H9 (cell line): ENCODE data around the gene LGALS14. TPM values are rescaled to one million over a fixed set of nuclear protein-coding genes. Genes with fewer than 3 reads are reported as not detected.
A peak's percentile ranks its signal among the peaks of the same experiment; 100 is the strongest.

Experiments used
- DNase-seq: peaks from one replicate; pipeline ENCODE4 v3.0.0-alpha.2; 2017
- H2AFZ ChIP-seq: one replicate; pipeline ENCODE4 v1.6.1; 2013; ENCODE audit warnings: mild to moderate bottlenecking, low read length, control low read depth, moderate library complexity
- H2AK5ac ChIP-seq: 2 replicates; pipeline ENCODE4 v1.6.1; 2013; ENCODE audit warnings: low read length, control low read depth, mixed read lengths; ENCODE audit not compliant: insufficient read length
- H2BK120ac ChIP-seq: one replicate; pipeline ENCODE4 v1.6.1; 2013; ENCODE audit warnings: low read depth, mild to moderate bottlenecking, low read length, control low read depth, inconsistent platforms; ENCODE audit not compliant: poor library complexity, severe bottlenecking
- H2BK12ac ChIP-seq: 2 replicates; pipeline ENCODE4 v1.6.1; 2013; ENCODE audit warnings: low read length, control low read depth, mixed read lengths, low read depth; ENCODE audit not compliant: insufficient read length
- H2BK15ac ChIP-seq: 2 replicates; pipeline ENCODE4 v1.6.1; 2013; ENCODE audit warnings: low read depth, low read length, control low read depth
- H2BK20ac ChIP-seq: one replicate; pipeline ENCODE4 v1.6.1; 2013; ENCODE audit warnings: low read depth, mild to moderate bottlenecking, low read length, control low read depth, inconsistent platforms; ENCODE audit not compliant: poor library complexity, severe bottlenecking
- H2BK5ac ChIP-seq: 2 replicates; pipeline ENCODE4 v1.6.1; 2013; ENCODE audit warnings: low read length, control low read depth, mixed read lengths; ENCODE audit not compliant: insufficient read length
- H3K14ac ChIP-seq: 2 replicates; pipeline ENCODE4 v1.6.1; 2013; ENCODE audit warnings: low read length, control low read depth; ENCODE audit not compliant: insufficient read depth
- H3K18ac ChIP-seq: 2 replicates; pipeline ENCODE4 v1.6.1; 2013; ENCODE audit warnings: low read depth, mild to moderate bottlenecking, mixed read lengths, low read length, control low read depth; ENCODE audit not compliant: insufficient read length
- H3K23ac ChIP-seq: 2 replicates; pipeline ENCODE4 v1.6.1; 2013; ENCODE audit warnings: low read length, control low read depth, mixed read lengths, low read depth; ENCODE audit not compliant: insufficient read length
- H3K23me2 ChIP-seq: 2 replicates; pipeline ENCODE4 v1.6.1; 2013; ENCODE audit warnings: low read depth, mild to moderate bottlenecking, mixed read lengths, low read length, control low read depth; ENCODE audit not compliant: insufficient read length, poor library complexity, severe bottlenecking
- H3K27ac ChIP-seq: 2 replicates; pipeline ENCODE4 v1.5.1; 2013; ENCODE audit warnings: low read length, control low read depth, mixed read lengths, low read depth; ENCODE audit not compliant: insufficient read length
- H3K27me3 ChIP-seq: 2 replicates; pipeline ENCODE4 v1.6.1; 2013; ENCODE audit warnings: low read length, control low read depth, inconsistent platforms; ENCODE audit not compliant: insufficient read depth
- H3K4ac ChIP-seq: 2 replicates; pipeline ENCODE4 v1.6.1; 2013; ENCODE audit warnings: low read depth, mild to moderate bottlenecking, control low read depth, inconsistent platforms, low read length, moderate library complexity
- H3K4me1 ChIP-seq: 2 replicates; pipeline ENCODE4 v1.6.1; 2013; ENCODE audit warnings: low read length, control low read depth, inconsistent platforms; ENCODE audit not compliant: insufficient read depth
- H3K4me2 ChIP-seq: 2 replicates; pipeline ENCODE4 v1.6.1; 2013; ENCODE audit warnings: low read length, control low read depth, mixed read lengths; ENCODE audit not compliant: insufficient read length, insufficient read depth
- H3K56ac ChIP-seq: 2 replicates; pipeline ENCODE4 v1.6.1; 2013; ENCODE audit warnings: low read depth, mild to moderate bottlenecking, mixed read lengths, low read length, control low read depth; ENCODE audit not compliant: insufficient read length
- H3K79me1 ChIP-seq: 2 replicates; pipeline ENCODE4 v1.6.1; 2013; ENCODE audit warnings: low read depth, mild to moderate bottlenecking, moderate library complexity, low read length, control low read depth, inconsistent platforms; ENCODE audit not compliant: insufficient read depth, poor library complexity, severe bottlenecking
- H3K79me2 ChIP-seq: 2 replicates; pipeline ENCODE4 v1.6.1; 2013; ENCODE audit warnings: low read length, control low read depth, inconsistent platforms; ENCODE audit not compliant: insufficient read depth
- H3K9ac ChIP-seq: 2 replicates; pipeline ENCODE4 v1.6.1; 2013; ENCODE audit warnings: low read length, control low read depth, mixed read lengths; ENCODE audit not compliant: insufficient read length; ENCODE audit errors: extremely low read depth
- H3K9me3 ChIP-seq: one replicate; pipeline ENCODE4 v1.6.1; 2013; ENCODE audit warnings: low read depth, low read length, inconsistent platforms; ENCODE audit not compliant: control insufficient read depth
- H3T11ph ChIP-seq: one replicate; pipeline ENCODE4 v1.6.1; 2013; ENCODE audit warnings: mild to moderate bottlenecking, low read length, control low read depth, inconsistent platforms
- H4K20me1 ChIP-seq: one replicate; pipeline ENCODE4 v1.6.1; 2013; ENCODE audit not compliant: control insufficient read depth, insufficient read length, insufficient read depth
- H4K5ac ChIP-seq: 2 replicates; pipeline ENCODE4 v1.6.1; 2013; ENCODE audit warnings: low read depth, mild to moderate bottlenecking, mixed read lengths, low read length, control low read depth; ENCODE audit not compliant: insufficient read length
- H4K8ac ChIP-seq: replicated peaks from 2 replicates; pipeline ENCODE4 v1.6.1; 2013; ENCODE audit warnings: low read length, control low read depth, mixed read lengths, low read depth; ENCODE audit not compliant: insufficient read length
- H4K91ac ChIP-seq: 2 replicates; pipeline ENCODE4 v1.6.1; 2013; ENCODE audit warnings: low read depth, mild to moderate bottlenecking, moderate library complexity, mixed read lengths, low read length, control low read depth; ENCODE audit not compliant: insufficient read length
- H3K27ac Mint-ChIP-seq, 3 experiments: 2 replicates in 2 of 3; 3 replicates in 1 of 3; pipeline ENCODE4 v1.8.0; 2020 to 2021; ENCODE audit warnings: mixed read lengths in 3 of 3, mild to moderate bottlenecking in 1 of 3, moderate library complexity in 1 of 3
- H3K27me3 Mint-ChIP-seq: 2 replicates; pipeline ENCODE4 v1.8.0; 2021; ENCODE audit warnings: low read depth, mild to moderate bottlenecking, moderate library complexity, mixed read lengths
- H3K36me3 Mint-ChIP-seq, 3 experiments: 2 replicates in 2 of 3; 3 replicates in 1 of 3; pipeline ENCODE4 v1.8.0; 2020 to 2021; ENCODE audit warnings: low read depth in 3 of 3, mixed read lengths in 3 of 3; ENCODE audit not compliant: insufficient read depth in 1 of 3
- H3K4me1 Mint-ChIP-seq, 2 experiments: 2 replicates each; pipeline ENCODE4 v1.8.0; 2020; ENCODE audit warnings: mixed read lengths in 2 of 2
- H3K4me3 Mint-ChIP-seq, 2 experiments: 2 replicates in 1 of 2; 3 replicates in 1 of 2; pipeline ENCODE4 v1.8.0; 2020 to 2021; ENCODE audit warnings: mild to moderate bottlenecking in 2 of 2, mixed read lengths in 2 of 2, moderate library complexity in 1 of 2
- H3K9me3 Mint-ChIP-seq, 2 experiments: 2 replicates in 1 of 2; 3 replicates in 1 of 2; pipeline ENCODE4 v1.8.0; 2020; ENCODE audit warnings: mild to moderate bottlenecking in 2 of 2, mixed read lengths in 2 of 2, moderate library complexity in 1 of 2
- WGBS: extraction: QIAGEN DNeasy Blood & Tissue Kit; methylation state at CpG from one replicate; pipeline ENCODE4 v1.1.7; 2013; ENCODE audit warnings: missing lambda C conversion rate, low lambda C conversion rate, mixed read lengths; ENCODE audit not compliant: insufficient read length; ENCODE audit errors: extremely low coverage; 5-methylcytosine and 5-hydroxymethylcytosine counted together
- total RNA-seq: library from RNA; stranded (reverse); gene quantifications from 2 replicates; pipeline ENCODE4 v1.2.1, GENCODE V29; 2021
- TF ChIP-seq, protein P1 (sequence below): fragments of 200-600 bp; sonication (generic); conservative IDR thresholded peaks from 3 replicates; pipeline ENCODE4 v1.8.0; 2021; ENCODE audit warnings: antibody characterized with exemption, mild to moderate bottlenecking

The LGALS14 gene
- total RNA-seq, 1 experiment from 2014 or later = not detected

DNA sequence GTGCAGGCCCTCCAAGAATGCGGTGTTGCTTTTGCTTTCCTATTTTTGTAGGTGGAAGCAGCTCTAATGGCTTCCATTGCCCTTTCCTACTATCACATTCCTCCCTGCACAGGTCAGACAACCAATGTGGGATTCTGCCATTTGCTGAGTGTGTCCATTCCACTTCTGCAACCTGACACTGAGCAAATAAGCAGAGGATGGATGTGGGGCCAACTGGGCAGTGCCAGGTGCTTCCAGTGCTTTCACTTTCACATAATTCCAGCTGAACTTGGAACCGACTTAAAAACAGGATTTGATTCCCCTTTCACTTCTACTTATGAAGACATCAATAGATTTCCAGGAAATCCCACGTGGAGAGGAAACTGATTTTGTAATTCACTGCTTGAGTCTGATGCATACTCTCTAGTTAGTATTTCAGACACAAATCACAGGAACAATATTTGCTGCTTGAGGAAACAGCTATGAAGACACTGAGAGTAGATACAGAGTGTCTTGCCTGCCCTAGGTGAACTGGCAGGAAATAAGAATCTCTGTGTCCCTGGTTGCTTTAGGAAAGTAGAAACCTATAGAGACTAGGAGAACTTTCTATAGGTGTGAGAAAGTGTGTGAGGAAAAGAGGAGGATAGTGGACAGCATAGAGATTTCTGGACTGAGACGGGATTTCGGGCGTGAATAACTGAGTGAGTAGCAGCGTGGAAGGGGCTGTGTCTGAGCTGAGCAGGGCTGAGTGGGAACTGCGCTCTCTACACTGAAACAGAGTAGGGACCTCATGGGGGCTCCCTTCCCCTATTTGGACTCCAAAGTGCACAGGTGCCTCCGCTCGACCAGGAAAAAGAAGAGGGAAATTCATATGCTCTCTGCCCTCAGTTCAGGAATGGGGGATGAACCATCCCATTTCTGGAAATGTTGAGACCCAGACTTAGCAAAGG lies 26.1 kb upstream of the LGALS14 start:
- H4K5ac ChIP-seq = no peak overlapping the region
- no peak overlapping the region for H2BK15ac ChIP-seq
- H2AK5ac ChIP-seq = no peak overlapping the region
- H3K9me3 ChIP-seq = no peaks in the 10 kb centered on the region
- no peak overlapping the region for H4K91ac ChIP-seq
- H3K4me1 Mint-ChIP-seq = peaks cover 0 to 6% of the 10 kb centered on the region in 2 experiments; a peak in 1 of 4 replicates
- no peak overlapping the region for H3K4me2 ChIP-seq
- peaks cover 3% of the 10 kb centered on the region for H4K20me1 ChIP-seq
- peak overlapping the region in 1 of 3 experiments; percentile 8; a peak in 1 of 7 replicates for H3K27ac Mint-ChIP-seq
- H3K56ac ChIP-seq = no peak overlapping the region
- H2BK120ac ChIP-seq = no peak overlapping the region
- no peak overlapping the region for H3K23ac ChIP-seq
- H3K18ac ChIP-seq = no peak overlapping the region
- H3K79me1 ChIP-seq = no peaks in the 10 kb centered on the region
- H3K4me1 ChIP-seq = no peaks in the 10 kb centered on the region
- H3T11ph ChIP-seq = no peak overlapping the region
- H3K79me2 ChIP-seq = no peaks in the 10 kb centered on the region
- H2AFZ ChIP-seq = no peak overlapping the region
- H3K4me3 Mint-ChIP-seq = no peak overlapping the region
- no peak overlapping the region for H4K8ac ChIP-seq
- H2BK12ac ChIP-seq = no peak overlapping the region
- no peak overlapping the region for H2BK5ac ChIP-seq
- no peak overlapping the region for H3K9ac ChIP-seq
- H3K27me3 Mint-ChIP-seq = no peaks in the 10 kb centered on the region
- no peaks in the 10 kb centered on the region for H3K36me3 Mint-ChIP-seq
- H3K4ac ChIP-seq = no peak overlapping the region
- no peak overlapping the region for H3K27ac ChIP-seq
- H3K23me2 ChIP-seq = no peaks in the 10 kb centered on the region
- TF ChIP-seq, protein P1, sequence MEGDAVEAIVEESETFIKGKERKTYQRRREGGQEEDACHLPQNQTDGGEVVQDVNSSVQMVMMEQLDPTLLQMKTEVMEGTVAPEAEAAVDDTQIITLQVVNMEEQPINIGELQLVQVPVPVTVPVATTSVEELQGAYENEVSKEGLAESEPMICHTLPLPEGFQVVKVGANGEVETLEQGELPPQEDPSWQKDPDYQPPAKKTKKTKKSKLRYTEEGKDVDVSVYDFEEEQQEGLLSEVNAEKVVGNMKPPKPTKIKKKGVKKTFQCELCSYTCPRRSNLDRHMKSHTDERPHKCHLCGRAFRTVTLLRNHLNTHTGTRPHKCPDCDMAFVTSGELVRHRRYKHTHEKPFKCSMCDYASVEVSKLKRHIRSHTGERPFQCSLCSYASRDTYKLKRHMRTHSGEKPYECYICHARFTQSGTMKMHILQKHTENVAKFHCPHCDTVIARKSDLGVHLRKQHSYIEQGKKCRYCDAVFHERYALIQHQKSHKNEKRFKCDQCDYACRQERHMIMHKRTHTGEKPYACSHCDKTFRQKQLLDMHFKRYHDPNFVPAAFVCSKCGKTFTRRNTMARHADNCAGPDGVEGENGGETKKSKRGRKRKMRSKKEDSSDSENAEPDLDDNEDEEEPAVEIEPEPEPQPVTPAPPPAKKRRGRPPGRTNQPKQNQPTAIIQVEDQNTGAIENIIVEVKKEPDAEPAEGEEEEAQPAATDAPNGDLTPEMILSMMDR = no peak
- no CpG with 5 or more reads among the region's 10 CpGs for WGBS
- no peak for DNase-seq
- H3K9me3 Mint-ChIP-seq = no peaks in the 10 kb centered on the region
- H2BK20ac ChIP-seq = no peak overlapping the region
- no peaks in the 10 kb centered on the region for H3K27me3 ChIP-seq
- no peak overlapping the region for H3K14ac ChIP-seq
